Inflammatory macrophage (primary cell): ENCODE results near the gene OTOS.

Source experiments
- DNase-seq, 2 donors: peaks; one replicate each; pipeline ENCODE4 v3.0.0-alpha.2; 2020 to 2022

Gene OTOS

GRCh38 chr2:240135706-240136012 is 4.8 kb downstream of the OTOS start:
- DNase-seq, result peak in 1 of 2 donors; percentile 3

GRCh38 chr2:240134956-240135520 is 5.4 kb downstream of the OTOS start:
- no peak for DNase-seq

GRCh38 chr2:240134466-240134865 is 6.0 kb downstream of the OTOS start:
- DNase-seq, result no peak

GRCh38 chr2:240133401-240133800 is 7.1 kb downstream of the OTOS start:
- no peak for DNase-seq

- no peak for DNase-seq
Observed at GRCh38 chr2:240132651-240132980, 7.8 kb downstream of the OTOS start.

- DNase-seq, result no peak
Observed at GRCh38 chr2:240131941-240132650, 8.4 kb downstream of the OTOS start.

GRCh38 chr2:240131296-240131695 is 9.2 kb downstream of the OTOS start:
- DNase-seq, result no peak

GRCh38 chr2:240130393-240131195 is 9.9 kb downstream of the OTOS start:
- no peak for DNase-seq

GRCh38 chr2:240129731-240130392 is 10.6 kb downstream of the OTOS start:
- DNase-seq, result no peak

- no peak for DNase-seq
Observed at GRCh38 chr2:240129311-240129710, 11.1 kb downstream of the OTOS start.

- DNase-seq, result no peak
Observed at GRCh38 chr2:240128608-240129145, 11.8 kb downstream of the OTOS start.

GRCh38 chr2:240127911-240128607 is 12.4 kb downstream of the OTOS start:
- no peak for DNase-seq

GRCh38 chr2:240127191-240127750 is 13.2 kb downstream of the OTOS start:
- DNase-seq, result no peak

- no peak for DNase-seq
Observed at GRCh38 chr2:240126731-240127130, 13.7 kb downstream of the OTOS start.

GRCh38 chr2:240125742-240126141 is 14.7 kb downstream of the OTOS start:
- DNase-seq, result no peak

- DNase-seq, result no peak
Observed at GRCh38 chr2:240124651-240125030, 15.8 kb downstream of the OTOS start.

GRCh38 chr2:240123821-240124650 is 16.4 kb downstream of the OTOS start:
- no peak for DNase-seq

- no peak for DNase-seq
Observed at GRCh38 chr2:240121675-240122074, 18.8 kb downstream of the OTOS start.

GRCh38 chr2:240121190-240121589 is 19.3 kb downstream of the OTOS start:
- DNase-seq, result no peak

- DNase-seq, result no peak
Observed at GRCh38 chr2:240114233-240114632, 26.2 kb downstream of the OTOS start.

GRCh38 chr2:240112914-240113690 is 27.4 kb downstream of the OTOS start:
- no peak for DNase-seq
